GM12873 (cell line): ENCODE data around the gene MRC2.

Source experiments
- CTCF ChIP-seq: IDR thresholded peaks from 2 replicates; pipeline ENCODE4 v1.5.1; 2012; ENCODE audit warnings: low read depth, mild to moderate bottlenecking, moderate library complexity, low read length, control low read depth; ENCODE audit not compliant: insufficient read depth; ENCODE audit errors: missing control alignments

Gene MRC2

GRCh38 chr17:62663304-62663703, 35.8 kb downstream of the MRC2 start:
- no peak for TF ChIP-seq CTCF

GRCh38 chr17:62664336-62665120, 37.1 kb downstream of the MRC2 start:
- no peak for TF ChIP-seq CTCF

- TF ChIP-seq CTCF = no peak
These were observed 38.1 kb downstream of the MRC2 start for GRCh38 chr17:62665599-62665998.

- TF ChIP-seq CTCF = no peak
These were observed 38.8 kb downstream of the MRC2 start for GRCh38 chr17:62666061-62666800.

GRCh38 chr17:62666801-62667591, 39.5 kb downstream of the MRC2 start:
- no peak for TF ChIP-seq CTCF

- no peak for TF ChIP-seq CTCF
These were observed 40.8 kb downstream of the MRC2 start for GRCh38 chr17:62668091-62668804.
